Measurements from ENCODE around the gene DUSP28.
"Not testable (repeated sequence)": the region's sequence is repeated elsewhere in the genome, so short reads cannot be mapped to it uniquely, and the experiment has no call there.

The DUSP28 gene

DNA sequence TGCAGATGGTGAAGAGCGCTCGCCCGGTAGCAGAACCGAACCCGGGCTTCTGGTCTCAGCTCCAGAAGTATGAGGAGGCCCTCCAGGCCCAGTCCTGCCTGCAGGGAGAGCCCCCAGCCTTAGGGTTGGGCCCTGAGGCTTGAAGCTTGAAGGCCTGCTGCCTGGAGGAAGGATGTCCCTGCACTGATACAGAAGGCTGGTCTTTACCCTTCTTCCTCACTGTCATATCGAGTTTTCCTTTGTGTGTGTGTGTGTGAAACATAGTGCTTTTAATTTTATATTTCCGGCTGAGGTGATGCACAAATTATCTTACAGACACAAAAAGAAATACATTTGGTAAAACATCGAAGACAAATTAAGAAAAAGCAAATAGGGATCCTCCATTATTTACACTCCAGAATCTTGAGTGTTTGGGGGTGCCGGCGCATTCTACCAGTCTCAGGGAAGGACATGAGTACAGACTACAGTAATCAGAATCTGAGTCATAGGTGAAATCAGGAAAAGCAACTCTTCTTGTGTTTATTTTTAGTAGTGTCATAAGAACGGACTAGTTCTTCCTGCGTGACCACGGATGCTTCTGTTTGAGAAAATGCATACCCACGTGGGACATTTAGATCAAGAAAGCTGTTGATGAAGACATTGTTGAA lies 1.3 kb downstream of the DUSP28 start:
- no peak for DNase-seq

GRCh38 chr2:240563231-240563630 lies 3.1 kb downstream of the DUSP28 start:
- DNase-seq, result not testable (repeated sequence)

GRCh38 chr2:240563951-240564560 lies 3.9 kb downstream of the DUSP28 start:
- DNase-seq, result no peak

GRCh38 chr2:240564561-240565332 lies 4.6 kb downstream of the DUSP28 start:
- DNase-seq, result no peak

DNA sequence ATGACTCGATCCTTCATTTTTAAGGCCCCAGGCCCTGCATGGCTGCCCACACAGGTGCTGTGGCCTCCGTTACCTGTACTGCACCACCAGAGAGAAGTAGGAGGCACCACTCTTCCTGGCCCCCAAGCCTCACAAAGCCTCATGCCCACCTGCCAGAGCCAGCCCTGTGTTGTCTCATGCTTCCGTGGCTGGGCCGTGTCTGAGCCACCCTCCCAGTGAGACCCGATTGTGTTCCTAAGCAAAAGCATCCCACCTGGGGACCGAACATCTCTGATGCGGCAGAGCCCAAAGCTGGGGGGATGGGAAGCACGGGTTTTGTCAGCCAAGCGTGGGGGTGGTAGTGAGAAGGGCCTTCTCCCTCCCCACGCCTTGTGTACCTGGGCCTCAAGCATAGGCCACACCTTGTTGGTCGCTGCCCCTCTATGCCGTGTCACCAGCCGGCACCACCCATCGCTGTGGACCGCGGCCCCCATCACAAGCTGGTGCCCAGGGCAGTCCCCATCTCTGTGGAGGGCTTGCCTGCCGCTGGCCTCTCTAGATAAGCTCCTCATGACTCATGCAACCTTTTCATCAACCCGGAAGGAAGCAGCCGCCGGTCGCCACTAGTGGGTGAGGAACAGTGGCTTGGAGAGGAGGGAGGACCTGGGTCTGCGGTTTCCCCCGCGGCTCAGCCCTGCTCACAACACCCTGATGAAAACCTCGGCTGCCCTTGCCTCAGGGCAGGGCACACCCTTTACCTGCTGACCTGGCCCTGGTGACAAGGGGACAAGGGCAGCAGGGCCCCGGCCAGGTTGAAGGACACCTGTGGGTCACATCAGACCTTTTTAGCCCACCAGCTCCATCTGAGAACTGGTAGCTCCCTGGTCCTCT lies 5.4 kb downstream of the DUSP28 start:
- no peak for DNase-seq

- peak; percentile 36 for DNase-seq
Observed at GRCh38 chr2:240566203-240567136, 6.3 kb downstream of the DUSP28 start.

- DNase-seq, result peak; percentile 12
Observed at GRCh38 chr2:240567137-240567871, 7.1 kb downstream of the DUSP28 start.

- DNase-seq, result no peak
Observed at GRCh38 chr2:240567872-240568677, 7.9 kb downstream of the DUSP28 start, which contains the start of gene RNPEPL1. RNPEPL1 (plus strand) TSS chr2:240568484; CDS start chr2:240568587, 103 bp downstream.

DNA sequence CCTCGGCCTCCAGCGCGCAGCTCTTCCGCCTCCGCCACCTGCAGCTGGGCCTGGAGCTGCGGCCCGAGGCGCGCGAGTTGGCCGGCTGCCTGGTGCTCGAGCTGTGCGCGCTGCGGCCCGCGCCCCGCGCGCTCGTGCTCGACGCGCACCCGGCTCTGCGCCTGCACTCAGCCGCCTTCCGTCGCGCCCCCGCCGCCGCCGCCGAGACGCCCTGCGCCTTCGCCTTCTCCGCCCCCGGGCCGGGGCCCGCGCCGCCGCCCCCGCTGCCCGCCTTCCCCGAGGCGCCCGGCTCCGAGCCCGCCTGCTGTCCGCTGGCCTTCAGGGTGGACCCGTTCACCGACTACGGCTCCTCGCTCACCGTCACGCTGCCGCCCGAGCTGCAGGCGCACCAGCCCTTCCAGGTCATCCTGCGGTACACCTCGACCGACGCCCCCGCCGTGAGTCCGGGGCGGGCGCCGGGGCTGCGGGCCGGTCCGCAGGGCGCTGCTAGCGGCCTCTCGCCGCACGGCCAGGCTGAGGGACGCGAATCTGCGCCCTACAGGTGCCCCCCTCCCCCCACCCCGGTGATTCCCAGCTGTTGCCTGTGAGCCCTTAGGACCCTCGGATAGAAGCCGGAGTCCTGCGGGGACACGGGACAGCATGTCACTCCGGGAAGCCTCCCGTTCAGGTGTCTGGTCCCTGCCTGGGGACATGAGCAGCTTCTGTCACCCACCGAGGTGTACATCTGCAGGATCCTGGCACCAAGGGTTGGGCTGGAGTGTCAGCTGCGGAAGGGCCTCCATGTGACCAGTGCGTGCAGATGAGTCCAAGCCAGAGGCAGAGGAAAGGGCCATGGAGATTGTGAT lies 8.7 kb downstream of the DUSP28 start:
- no peak for DNase-seq

GRCh38 chr2:240569523-240569997 lies 9.4 kb downstream of the DUSP28 start:
- no peak for DNase-seq

DNA sequence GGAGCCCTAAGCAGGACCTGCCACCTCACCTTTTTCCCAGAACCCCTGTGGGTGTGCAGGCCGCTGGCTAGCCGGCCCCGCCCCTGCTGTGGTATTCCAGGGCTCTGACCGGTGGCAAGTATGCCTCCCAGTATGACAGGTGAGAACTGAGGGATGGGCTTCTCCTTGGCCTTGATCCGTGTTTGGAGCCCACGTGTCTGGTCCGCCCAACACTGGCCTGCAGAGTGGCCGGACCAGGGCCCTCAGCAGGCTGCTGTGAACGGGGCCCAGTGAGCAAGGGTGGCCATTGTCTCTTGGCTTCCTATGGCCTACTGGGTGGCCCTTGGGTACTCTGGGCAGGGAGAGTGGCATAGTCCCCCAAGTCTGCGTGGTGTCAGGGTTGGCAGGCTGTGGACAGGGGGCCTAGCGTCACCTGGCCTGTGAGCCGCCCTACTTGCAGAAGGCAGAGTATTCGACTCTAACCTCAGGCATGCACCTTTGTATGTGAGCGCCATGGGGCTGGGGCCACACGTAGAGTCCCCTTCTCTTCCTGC lies 9.9 kb downstream of the DUSP28 start:
- no peak for DNase-seq

DNA sequence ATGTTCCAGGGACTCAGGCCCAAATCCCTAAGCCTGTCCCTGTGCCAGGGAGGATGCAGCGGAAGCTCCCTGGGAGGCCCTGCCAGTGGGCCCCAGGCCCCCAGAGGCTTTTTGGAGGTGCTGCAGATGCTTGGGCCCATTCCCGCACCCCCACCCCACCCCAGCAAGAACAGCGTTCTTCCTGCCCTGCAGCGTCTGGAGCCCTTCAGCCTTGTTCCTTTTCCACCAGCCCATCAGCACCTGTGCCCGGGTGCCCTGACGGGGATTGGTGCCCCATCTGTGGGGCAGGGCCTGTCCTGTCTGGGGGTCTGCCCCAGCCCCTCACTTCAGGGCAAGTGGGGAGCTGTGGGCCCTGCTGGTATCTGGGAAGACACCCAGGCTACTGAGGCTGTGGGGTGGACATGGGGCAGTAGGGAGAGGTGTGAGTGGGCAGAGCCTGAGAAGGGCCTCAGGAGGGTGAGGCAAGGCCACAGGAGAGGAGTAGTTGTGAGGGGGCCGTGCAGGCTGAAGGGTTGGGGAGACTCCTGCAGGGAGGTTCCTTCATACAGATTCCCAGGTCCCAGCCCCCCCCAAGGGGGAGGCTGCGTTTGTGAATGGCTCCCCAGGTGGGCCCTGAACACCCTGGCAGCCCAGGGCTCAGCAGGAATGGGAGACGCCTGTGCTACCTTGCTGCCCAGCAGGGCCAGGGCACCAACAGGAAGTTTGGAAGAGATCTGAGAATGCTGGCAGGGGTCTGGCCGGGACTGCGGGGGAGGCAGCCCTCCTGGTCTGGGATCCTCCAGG lies 10.6 kb downstream of the DUSP28 start:
- no peak for DNase-seq

DNA sequence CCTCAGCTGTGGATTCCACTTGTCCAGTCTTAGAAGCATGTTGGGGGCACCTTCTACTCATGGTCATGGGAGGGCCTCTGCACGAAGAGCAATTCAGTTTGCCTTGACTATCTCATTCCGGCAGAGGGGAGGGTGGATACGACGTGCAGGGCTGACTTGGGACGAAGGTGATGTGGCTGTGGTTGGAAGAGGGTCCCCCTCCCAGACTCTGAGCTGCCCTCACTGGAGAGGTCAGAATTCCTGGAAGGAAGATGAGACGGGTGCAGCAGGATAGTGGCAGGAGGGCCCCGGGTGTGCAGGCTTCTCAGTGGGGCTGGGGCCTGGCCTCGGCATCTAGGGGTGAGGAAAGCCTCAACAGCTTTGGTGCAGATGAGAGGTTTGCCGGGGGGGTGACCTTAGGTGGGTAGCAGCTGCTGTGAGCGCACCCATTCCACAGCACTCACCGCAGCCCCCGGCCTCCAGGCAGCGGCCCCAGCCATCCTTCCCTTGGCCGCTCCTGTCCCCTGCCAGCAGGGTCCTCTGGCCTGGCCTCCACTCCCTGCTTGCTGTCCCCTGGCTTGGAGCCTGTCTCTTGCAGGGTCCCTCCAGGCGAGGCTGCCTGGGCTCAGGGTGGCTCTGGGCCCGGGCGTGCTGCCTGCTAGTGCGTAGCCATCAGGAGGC lies 11.3 kb downstream of the DUSP28 start:
- DNase-seq, result no peak

GRCh38 chr2:240572141-240573031 lies 12.2 kb downstream of the DUSP28 start:
- no peak for DNase-seq

DNA sequence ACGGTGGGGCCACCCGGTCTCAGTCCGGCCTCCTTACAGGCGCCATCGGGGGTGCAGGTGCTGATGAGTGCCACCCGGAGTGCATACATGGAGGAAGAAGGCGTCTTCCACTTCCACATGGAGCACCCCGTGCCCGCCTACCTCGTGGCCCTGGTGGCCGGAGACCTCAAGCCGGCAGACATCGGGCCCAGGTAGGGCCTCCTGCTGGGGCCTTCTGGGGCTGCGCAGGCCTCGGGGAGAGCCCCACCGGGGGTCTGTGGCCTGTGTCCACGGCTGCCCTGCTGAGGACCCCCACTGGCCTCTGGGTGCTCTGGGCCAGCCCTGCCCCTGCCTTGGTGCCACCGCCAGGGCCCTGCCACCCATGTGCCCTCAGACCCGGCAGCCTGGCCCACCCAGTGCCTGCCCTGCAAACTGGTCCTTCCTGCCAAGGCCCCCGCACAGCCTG lies 12.9 kb downstream of the DUSP28 start:
- no peak for DNase-seq

All from DMS 273 treated with DMSO at 0.1 percent for 48 hours (cell line).